Gastrocnemius medialis (tissue), 4 donors: Measurements from ENCODE around the gene SIX6. TPM values are rescaled to one million over a fixed set of nuclear protein-coding genes. Genes with fewer than 3 reads are reported as not detected.
A peak's percentile ranks its signal among the peaks of the same experiment; 100 is the strongest.

ENCODE experiments used
- ATAC-seq, 2 donors: fragments of 150-250 bp; one replicate each; pipeline ENCODE4 v1.9.1; 2016
- DNase-seq, 2 donors: peaks; one replicate each; pipeline ENCODE4 v3.0.0-alpha.2; 2019
- H3K27ac ChIP-seq, 4 donors: fragments of 200-600 bp; sonication (generic); 1 replicate in 1 of 4; 2 replicates in 3 of 4; pipeline ENCODE4 v1.5.1; 2016 to 2018; ENCODE audit warnings: mild to moderate bottlenecking in 2 of 4, moderate library complexity in 1 of 4
- H3K27me3 ChIP-seq, 3 donors: fragments of 200-600 bp; sonication (generic) in 2 of 3; 1 replicate in 1 of 3; 2 replicates in 2 of 3; pipeline versions ENCODE4 v1.5.1 to v1.6.0; 2016 to 2019; ENCODE audit warnings: mild to moderate bottlenecking in 1 of 3, moderate library complexity in 1 of 3
- H3K36me3 ChIP-seq, 2 donors: fragments of 200-600 bp; sonication (generic) in 1 of 2; one replicate each; pipeline ENCODE4 v1.5.1; 2017 to 2018
- H3K4me1 ChIP-seq, 2 donors: fragments of 200-600 bp; sonication (generic) in 1 of 2; one replicate each; pipeline ENCODE4 v1.5.1; 2016 to 2017; ENCODE audit warnings: mild to moderate bottlenecking in 2 of 2
- H3K4me3 ChIP-seq, 4 donors: fragments of 200-600 bp; sonication (generic) in 3 of 4; 1 replicate in 1 of 4; 2 replicates in 3 of 4; pipeline ENCODE4 v1.5.1; 2016 to 2019; ENCODE audit warnings: mild to moderate bottlenecking in 2 of 4
- H3K9me3 ChIP-seq, 3 donors: fragments of 200-600 bp; sonication (generic) in 2 of 3; 1 replicate in 1 of 3; 2 replicates in 2 of 3; pipeline ENCODE4 v1.5.1; 2016 to 2019
- POLR2A ChIP-seq, 2 donors: fragments of 450-650 bp; IDR thresholded peaks; one replicate each; pipeline ENCODE4 v1.6.1; 2017; ENCODE audit warnings: antibody characterized with exemption in 2 of 2, mild to moderate bottlenecking in 2 of 2, moderate library complexity in 2 of 2
- in situ Hi-C, 4 donors: fragments of 200-750 bp; cut with MboI; loops; one replicate each; pipeline versions ENCODE4 v1.15.0 to v1.8.0; 2017; ENCODE audit warnings: low sequenced_read_pairs in 4 of 4
- intact Hi-C: fragments of 100-400 bp; cut with DNase I; formaldehyde crosslinking; loops from one replicate; pipeline ENCODE4 v1.15.1; 2023; ENCODE audit warnings: low total_unique reads
- total RNA-seq, 4 donors: library from RNA; depleted of rRNA; stranded (reverse); fragments of >200 nt; gene quantifications; one replicate each; pipeline versions ENCODE4 v1.1.0 to v1.2.3, GENCODE V29; 2016
- TF ChIP-seq, protein P1 (sequence below), 5 experiments: fragments of 450-650 bp in 3 of 5; fragments of 200-600 bp in 2 of 5; sonication (generic) in 2 of 5; IDR thresholded peaks in 4 of 5; conservative IDR thresholded peaks in 1 of 5; 1 replicate in 4 of 5; 2 replicates in 1 of 5; pipeline ENCODE4 v1.5.1; 2016 to 2019; ENCODE audit warnings: antibody characterized with exemption in 5 of 5, mild to moderate bottlenecking in 3 of 5, moderate library complexity in 3 of 5

Gene SIX6
- total RNA-seq, 4 donors from 2014 or later, result 0.32 to 0.61 (median 0.40) TPM; not detected in 1

DNA sequence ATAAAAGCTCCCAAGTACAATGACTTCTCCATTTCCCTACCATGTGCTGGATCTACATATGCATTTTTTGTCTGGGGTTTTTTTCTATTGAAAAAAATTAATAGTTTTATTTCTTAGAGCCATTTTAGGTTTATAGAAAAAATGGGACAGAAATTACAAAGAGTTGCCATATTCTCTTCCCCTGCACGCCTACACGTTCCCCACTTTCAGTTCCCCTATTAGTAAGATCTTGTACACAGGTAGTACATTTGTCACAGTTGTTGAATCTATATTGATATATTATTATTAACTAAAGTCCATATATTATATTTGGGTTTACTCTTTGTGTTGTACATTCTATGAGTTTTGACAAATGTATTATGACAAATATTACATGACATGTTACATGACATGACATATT, 35.7 kb downstream of the SIX6 start:
- intact Hi-C loops (no loop called here), in situ Hi-C loops (no loop called here)
- DNase-seq, result no peak
- Histone ChIP-seq H3K27me3 (no peaks in the 10 kb centered on the region), H3K4me1 (no peaks in the 10 kb centered on the region), H3K9me3 (peaks cover 0 to 6% (median 0%) of the 10 kb centered on the region in 3 donors), H3K27ac (no peak overlapping the region), H3K4me3 (no peak overlapping the region), H3K36me3 (no peaks in the 10 kb centered on the region)
- no peak for ATAC-seq
- no peak for TF ChIP-seq POLR2A (IDR thresholded peaks at IDR 0.05)
- TF ChIP-seq, protein P1, sequence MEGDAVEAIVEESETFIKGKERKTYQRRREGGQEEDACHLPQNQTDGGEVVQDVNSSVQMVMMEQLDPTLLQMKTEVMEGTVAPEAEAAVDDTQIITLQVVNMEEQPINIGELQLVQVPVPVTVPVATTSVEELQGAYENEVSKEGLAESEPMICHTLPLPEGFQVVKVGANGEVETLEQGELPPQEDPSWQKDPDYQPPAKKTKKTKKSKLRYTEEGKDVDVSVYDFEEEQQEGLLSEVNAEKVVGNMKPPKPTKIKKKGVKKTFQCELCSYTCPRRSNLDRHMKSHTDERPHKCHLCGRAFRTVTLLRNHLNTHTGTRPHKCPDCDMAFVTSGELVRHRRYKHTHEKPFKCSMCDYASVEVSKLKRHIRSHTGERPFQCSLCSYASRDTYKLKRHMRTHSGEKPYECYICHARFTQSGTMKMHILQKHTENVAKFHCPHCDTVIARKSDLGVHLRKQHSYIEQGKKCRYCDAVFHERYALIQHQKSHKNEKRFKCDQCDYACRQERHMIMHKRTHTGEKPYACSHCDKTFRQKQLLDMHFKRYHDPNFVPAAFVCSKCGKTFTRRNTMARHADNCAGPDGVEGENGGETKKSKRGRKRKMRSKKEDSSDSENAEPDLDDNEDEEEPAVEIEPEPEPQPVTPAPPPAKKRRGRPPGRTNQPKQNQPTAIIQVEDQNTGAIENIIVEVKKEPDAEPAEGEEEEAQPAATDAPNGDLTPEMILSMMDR (IDR thresholded peaks at IDR 0.05 in 4 of 5, conservative IDR thresholded peaks at IDR 0.05 in 1 of 5), result no peak

DNA sequence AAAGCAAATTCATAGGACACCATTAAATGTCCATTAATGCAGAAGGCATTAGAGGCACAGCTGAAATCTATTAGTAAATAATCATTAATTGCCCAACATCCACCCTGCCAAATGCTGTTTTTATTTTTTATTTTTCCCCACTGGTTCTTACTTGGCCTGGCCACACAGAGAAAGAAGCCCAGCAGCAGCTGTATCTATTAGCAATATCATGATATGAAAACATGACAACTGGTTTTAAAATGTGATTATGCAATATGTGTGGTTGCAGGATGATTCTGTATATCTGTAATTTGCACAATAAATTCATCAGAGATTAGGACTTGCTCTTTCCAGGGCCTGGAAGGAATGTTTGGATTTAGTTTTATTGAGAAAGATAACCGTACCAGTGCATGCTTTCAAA, 44.9 kb downstream of the SIX6 start:
- no peaks in the 10 kb centered on the region for H3K9me3 ChIP-seq
- H3K36me3 ChIP-seq, result no peaks in the 10 kb centered on the region
- no peaks in the 10 kb centered on the region for H3K27me3 ChIP-seq
- no peak overlapping the region for H3K27ac ChIP-seq
- no peaks in the 10 kb centered on the region for H3K4me1 ChIP-seq
- in situ Hi-C loops (loop anchor here in 1 of 4 donors (10.0 kb wide), 1 partner anchor 199 kb away; no protein-coding TSS in a partner anchor), intact Hi-C loops (no loop called here)
- DNase-seq (no peak), ATAC-seq (no peak)
- H3K4me3 ChIP-seq, result no peak overlapping the region
- no peak for TF ChIP-seq POLR2A (IDR thresholded peaks at IDR 0.05)
- TF ChIP-seq, protein P1 (IDR thresholded peaks at IDR 0.05 in 4 of 5, conservative IDR thresholded peaks at IDR 0.05 in 1 of 5), result no peak

DNA sequence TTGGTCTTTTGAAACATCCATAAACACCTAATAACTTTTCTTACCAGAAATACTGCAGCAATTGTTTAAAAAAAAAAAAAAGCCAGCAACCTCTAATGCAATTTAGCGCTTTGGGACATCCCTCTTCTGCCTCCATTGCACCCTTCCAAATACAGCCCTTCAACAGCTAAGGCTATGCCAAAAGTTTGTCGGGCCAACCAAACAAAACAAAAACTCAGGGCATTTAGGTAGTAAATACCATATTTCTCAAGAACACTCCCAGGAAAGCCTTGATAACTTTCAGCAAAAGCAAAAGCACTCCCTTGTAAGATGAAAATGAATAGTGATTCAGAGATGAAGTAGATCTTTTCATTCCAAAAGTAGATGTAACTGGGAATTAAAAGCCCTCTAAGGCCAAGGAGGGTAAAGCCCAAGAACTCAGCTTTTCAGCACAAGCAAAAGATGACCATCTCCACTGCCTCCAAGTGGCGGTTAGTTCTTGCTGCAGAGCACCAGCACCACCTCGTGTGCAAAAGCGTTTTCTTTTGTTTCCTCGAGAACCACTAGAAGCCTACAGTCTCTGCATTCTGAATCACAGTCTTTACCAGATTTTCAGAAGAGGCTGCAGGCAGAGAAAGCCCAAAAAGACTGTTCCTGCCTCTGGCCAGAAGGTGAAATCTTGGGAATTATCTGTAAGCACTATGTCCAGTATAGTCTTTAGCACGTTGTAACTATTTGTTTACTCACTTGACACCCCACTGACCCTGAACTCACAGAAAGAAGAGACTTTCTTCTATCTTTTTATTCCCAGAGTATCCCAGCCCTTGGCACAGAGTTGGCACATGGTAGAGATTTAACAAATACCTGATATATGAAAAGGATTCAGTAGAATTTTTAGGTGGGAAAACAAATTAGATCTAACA, 53.1 kb downstream of the SIX6 start:
- TF ChIP-seq POLR2A (IDR thresholded peaks at IDR 0.05), result no peak
- TF ChIP-seq, protein P1 (IDR thresholded peaks at IDR 0.05 in 4 of 5, conservative IDR thresholded peaks at IDR 0.05 in 1 of 5), result peak in 4 of 5 experiments; percentile 15 to 59 (median 45)
- DNase-seq, result peak; percentile 13 to 32

More for the DNA sequence above, 53.1 kb downstream of the SIX6 start:
- Histone ChIP-seq H3K36me3 (no peaks in the 10 kb centered on the region), H3K4me1 (peaks cover 7 to 20% of the 10 kb centered on the region in 2 donors), H3K4me3 (no peak overlapping the region), H3K27ac (no peak overlapping the region), H3K27me3 (no peaks in the 10 kb centered on the region), H3K9me3 (no peaks in the 10 kb centered on the region)
- intact Hi-C loops (loop anchor here (2.0 kb wide), 1 partner anchor 211 kb away; no protein-coding TSS in a partner anchor), in situ Hi-C loops (loop anchor here in 3 of 4 donors (5.0 to 10.0 kb wide), 2 partner anchors 207 to 210 kb away; no protein-coding TSS in a partner anchor)
- peak; percentile 63 to 71 for ATAC-seq

Other genes with a start within 250 kb of the SIX6 start
- 1 to 10 TPM; 1.1 to 3.3 (median 2.4) TPM for gene C14orf39, start 23.1 kb upstream of the SIX6 start, total RNA-seq
- 10 to 100 TPM; 28.3 to 76.4 (median 56.3) TPM for gene SIX1, start 140.3 kb downstream of the SIX6 start, total RNA-seq
- gene SIX4, start 215.2 kb downstream of the SIX6 start, total RNA-seq, result 10 to 100 TPM; 27.8 to 62.6 (median 46.1) TPM
- gene MNAT1, start 225.6 kb downstream of the SIX6 start, total RNA-seq, result 10 to 100 TPM; 50.1 to 69.2 (median 62.0) TPM